Naive thymus-derived CD4-positive, alpha-beta T cell (primary cell): ENCODE data around the gene FNIP1. TPM values are rescaled to one million over a fixed set of nuclear protein-coding genes. Genes with fewer than 3 reads are reported as not detected.
A peak's percentile ranks its signal among the peaks of the same experiment; 100 is the strongest.

Source experiments
- ATAC-seq: fragments of 150-1000 bp; cut with Tn5 transposase; 2 replicates; pipeline ENCODE4 v1.10.0; 2021; ENCODE audit warnings: mild to moderate bottlenecking, moderate library complexity
- CTCF ChIA-PET: fragments of 350-600 bp; sonication (Branson Sonifier 250); formaldehyde crosslinking; loops from one replicate; lab custom pipeline; 2021; ENCODE audit warnings: antibody characterized with exemption; lab: Charles Lee
- POLR2A ChIA-PET: fragments of 350-600 bp; sonication (Branson Sonifier 250); formaldehyde crosslinking; loops from one replicate; lab custom pipeline; 2021; ENCODE audit warnings: antibody characterized with exemption, inconsistent platforms; lab: Charles Lee
- DNase-seq, 9 donors: peaks; one replicate each; pipeline versions ENCODE4 v3.0.0 to v3.0.0-alpha.2; 2020 to 2022; ENCODE audit warnings: mixed read lengths in 1 of 9
- H3K27ac ChIP-seq: one replicate; pipeline ENCODE4 v1.7.0; 2013; ENCODE audit warnings: mild to moderate bottlenecking, low read depth, low read length, moderate library complexity
- H3K27me3 ChIP-seq, 2 donors: one replicate each; pipeline ENCODE4 v1.7.0; 2013; ENCODE audit warnings: low read length in 2 of 2, mild to moderate bottlenecking in 2 of 2, moderate library complexity in 2 of 2; ENCODE audit not compliant: control insufficient read depth in 2 of 2, insufficient read depth in 2 of 2
- H3K36me3 ChIP-seq, 3 experiments: 1 replicate in 2 of 3; 2 replicates in 1 of 3; pipeline ENCODE4 v1.7.0; 2013; ENCODE audit warnings: low read length in 3 of 3, mild to moderate bottlenecking in 3 of 3, moderate library complexity in 1 of 3; ENCODE audit not compliant: insufficient read depth in 3 of 3, control insufficient read depth in 2 of 3
- H3K4me1 ChIP-seq, 2 donors: one replicate each; pipeline ENCODE4 v1.7.0; 2013; ENCODE audit warnings: low read length in 2 of 2, mild to moderate bottlenecking in 2 of 2, moderate library complexity in 1 of 2; ENCODE audit not compliant: control insufficient read depth in 2 of 2, insufficient read depth in 2 of 2
- H3K4me3 ChIP-seq: 2 replicates; pipeline ENCODE4 v1.7.0; 2013; ENCODE audit warnings: mild to moderate bottlenecking, low read length
- H3K9me3 ChIP-seq, 3 experiments: 1 replicate in 2 of 3; 2 replicates in 1 of 3; pipeline ENCODE4 v1.7.0; 2013; ENCODE audit warnings: low read length in 3 of 3; ENCODE audit not compliant: control insufficient read depth in 2 of 3
- H3K27ac Mint-ChIP-seq, 9 donors: one replicate each; pipeline ENCODE4 v1.8.0; 2020 to 2022; ENCODE audit warnings: mixed read lengths in 9 of 9, mild to moderate bottlenecking in 8 of 9, moderate library complexity in 5 of 9, inconsistent platforms in 2 of 9
- H3K27me3 Mint-ChIP-seq, 5 donors: one replicate each; pipeline ENCODE4 v1.8.0; 2021 to 2022; ENCODE audit warnings: mixed read lengths in 5 of 5, mild to moderate bottlenecking in 1 of 5
- H3K36me3 Mint-ChIP-seq, 5 donors: one replicate each; pipeline ENCODE4 v1.8.0; 2020 to 2022; ENCODE audit warnings: mixed read lengths in 5 of 5, mild to moderate bottlenecking in 3 of 5, inconsistent platforms in 1 of 5
- H3K4me1 Mint-ChIP-seq, 7 donors: one replicate each; pipeline ENCODE4 v1.8.0; 2020 to 2022; ENCODE audit warnings: mixed read lengths in 7 of 7, mild to moderate bottlenecking in 3 of 7, inconsistent platforms in 1 of 7
- H3K4me3 Mint-ChIP-seq, 10 donors: one replicate each; pipeline ENCODE4 v1.8.0; 2020 to 2022; ENCODE audit warnings: mild to moderate bottlenecking in 10 of 10, mixed read lengths in 10 of 10, moderate library complexity in 6 of 10, inconsistent platforms in 2 of 10
- H3K9me3 Mint-ChIP-seq, 11 donors: one replicate each; pipeline ENCODE4 v1.8.0; 2020 to 2022; ENCODE audit warnings: mixed read lengths in 11 of 11, mild to moderate bottlenecking in 4 of 11, inconsistent platforms in 1 of 11, moderate library complexity in 1 of 11
- intact Hi-C, 2 donors: fragments of 100-400 bp; cut with micrococcal nuclease; formaldehyde crosslinking; loops; one replicate each; pipeline ENCODE4 v1.15.1; 2023
- polyA plus RNA-seq, 2 donors: library from polyadenylated mRNA; unstranded; fragments of 300-500 nt; fragmentation: Illumina TruSeq; gene quantifications; one replicate each; pipeline ENCODE4 v1.2.3, GENCODE V29; 2021
- total RNA-seq, 6 experiments: library from RNA in 5 of 6; stranded (reverse) in 5 of 6; gene quantifications; 1 replicate in 5 of 6; 2 replicates in 1 of 6; pipeline ENCODE4 v1.2.3 and lab custom pipeline; 2021 to 2026

Gene FNIP1
- total and polyA plus RNA-seq, 7 experiments from 2014 or later = 8.8 to 48.5 (median 30.6) TPM

DNA sequence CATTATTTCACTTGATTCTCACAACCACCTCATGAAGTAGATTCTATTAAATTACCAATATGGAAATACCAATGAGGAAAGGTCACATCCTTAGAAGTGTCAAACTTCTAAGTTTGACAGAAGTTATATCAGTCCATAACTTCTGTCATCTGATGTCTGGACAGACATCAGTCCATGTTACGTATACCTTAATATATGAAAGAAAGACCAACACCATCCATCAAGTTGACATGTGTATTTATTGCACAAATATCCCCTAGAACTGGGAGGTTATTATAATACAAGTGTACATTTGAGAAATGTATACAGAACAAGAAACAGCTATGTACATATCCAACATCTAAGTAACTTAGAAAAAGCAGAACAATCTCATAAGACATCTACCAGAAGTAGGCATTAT, 155.3 kb downstream of the FNIP1 start:
- Histone ChIP-seq H3K4me1 (peaks cover 4 to 19% of the 10 kb centered on the region in 2 donors), H3K27me3 (no peaks in the 10 kb centered on the region), H3K36me3 (peaks cover 0 to 5% (median 0%) of the 10 kb centered on the region in 3 experiments), H3K27ac (peak overlapping the region; percentile 64), H3K9me3 (no peaks in the 10 kb centered on the region), H3K4me3 (no peak overlapping the region)
- DNase-seq (no peak), ATAC-seq (no peak)
- Mint-ChIP-seq H3K4me1 (peaks cover 12 to 48% (median 29%) of the 10 kb centered on the region in 7 donors), H3K27me3 (no peaks in the 10 kb centered on the region), H3K4me3 (no peak overlapping the region), H3K27ac (peak overlapping the region in 7 of 9 donors; percentile 77 to 97 (median 94)), H3K9me3 (no peaks in the 10 kb centered on the region), H3K36me3 (peaks cover 0 to 21% (median 17%) of the 10 kb centered on the region in 5 donors)
- POLR2A ChIA-PET = interaction anchor here (0.7 to 3.2 kb wide), 2 partner anchors 52 to 79 kb away, joined by 3 to 7 read pairs; no protein-coding TSS in a partner anchor
- CTCF ChIA-PET = interaction anchor here (0.6 kb wide), 1 partner anchor 15 kb away, joined by 4 read pairs; no protein-coding TSS in a partner anchor
- intact Hi-C loops = no loop called here

DNA sequence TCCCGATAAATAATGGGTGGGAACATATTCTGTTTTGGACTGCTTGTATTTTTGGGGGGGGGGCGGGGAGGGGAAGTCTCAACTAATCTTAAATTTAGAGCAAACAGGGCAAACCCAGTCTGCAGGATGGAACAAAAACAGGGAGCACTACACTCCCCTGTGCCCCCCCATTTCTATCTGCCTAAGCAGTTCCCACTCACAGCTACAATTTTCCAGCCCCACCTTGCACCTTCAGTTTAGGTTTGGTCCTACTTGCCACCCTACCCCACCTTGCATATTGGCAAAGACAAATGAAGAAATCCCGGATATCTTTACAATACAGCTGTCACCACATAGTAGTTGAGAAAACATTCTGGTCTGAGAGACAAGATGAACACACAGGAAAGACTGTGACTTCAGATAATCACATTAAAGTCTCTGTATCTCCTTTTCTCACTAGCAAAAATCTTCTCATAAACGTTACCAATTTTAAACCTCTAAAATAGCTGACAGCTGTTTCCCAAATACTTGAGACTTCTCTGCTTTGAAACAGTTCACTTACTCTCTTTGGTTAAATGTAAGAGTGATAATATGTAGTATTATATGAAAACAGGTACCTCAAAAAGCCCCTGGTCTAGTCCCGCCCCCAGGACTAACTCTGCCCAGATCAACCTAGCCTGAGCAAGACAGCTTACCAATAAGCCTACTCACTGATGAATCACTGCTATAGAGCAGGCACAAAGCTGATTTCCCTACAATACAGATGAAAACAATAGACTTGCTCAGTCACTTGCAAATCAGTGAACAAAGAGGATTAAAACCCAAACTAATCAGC, 156.6 kb downstream of the FNIP1 start:
- peak overlapping the region; percentile 18 to 81 (median 68) for H3K4me3 Mint-ChIP-seq

DNA sequence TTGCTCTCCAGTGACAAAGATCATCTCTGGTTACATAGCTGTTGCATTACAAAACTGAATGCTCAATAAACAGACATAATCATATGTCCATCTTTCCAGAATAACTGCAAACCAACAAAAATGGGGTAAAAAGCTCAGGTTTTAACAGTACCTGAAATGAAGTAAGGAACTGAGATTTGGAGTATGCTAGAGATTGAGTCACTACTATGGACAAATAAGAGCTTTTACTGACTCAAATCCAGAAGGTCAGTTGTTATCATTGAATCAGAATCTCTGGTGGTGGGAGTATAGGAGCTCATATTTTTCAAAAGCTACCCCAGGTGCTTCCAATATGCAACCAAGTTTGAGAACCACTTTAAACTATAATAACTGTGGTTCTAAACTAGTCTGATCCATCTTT, 157.7 kb downstream of the FNIP1 start:
- H3K27me3 ChIP-seq = no peaks in the 10 kb centered on the region
- Mint-ChIP-seq H3K27me3 (peaks cover 0 to 3% (median 0%) of the 10 kb centered on the region in 5 donors), H3K27ac (peak overlapping the region in 5 of 9 donors; percentile 11 to 97 (median 95)), H3K9me3 (peaks cover 0 to 7% (median 0%) of the 10 kb centered on the region in 11 donors), H3K4me1 (peaks cover 15 to 53% (median 35%) of the 10 kb centered on the region in 7 donors), H3K4me3 (peak overlapping the region in 2 of 10 donors; percentile 73), H3K36me3 (peaks cover 0 to 9% (median 5%) of the 10 kb centered on the region in 5 donors)
- intact Hi-C loops = loop anchor here (5.0 to 10.0 kb wide), 8 partner anchors 33 to 1413 kb away; partner anchors contain the start of genes AFF4 (in 1 of the 2), HSPA4 (in 1 of the 2), IRF1 (in 1 of the 2) and KIF3A (in 1 of the 2)
- peaks cover 12 to 26% of the 10 kb centered on the region in 2 donors for H3K4me1 ChIP-seq
- POLR2A ChIA-PET = interaction anchor here (1.2 to 2.8 kb wide), 3 partner anchors 17 to 158 kb away, joined by 3 to 14 read pairs (median 4); partner anchors contain the start of gene FNIP1
- H3K4me3 ChIP-seq = no peak overlapping the region
- CTCF ChIA-PET = no interaction called here
- no peak for ATAC-seq
- no peaks in the 10 kb centered on the region for H3K9me3 ChIP-seq
- H3K36me3 ChIP-seq = peaks cover 0 to 5% (median 0%) of the 10 kb centered on the region in 3 experiments
- no peak for DNase-seq
- H3K27ac ChIP-seq = no peak overlapping the region

More for the DNA sequence above, 156.6 kb downstream of the FNIP1 start:
- no peaks in the 10 kb centered on the region for H3K27me3 ChIP-seq
- H3K36me3 Mint-ChIP-seq = peaks cover 0 to 18% (median 14%) of the 10 kb centered on the region in 5 donors
- peak overlapping the region; percentile 39 to 97 (median 92) for H3K27ac Mint-ChIP-seq
- peaks cover 14 to 53% (median 34%) of the 10 kb centered on the region in 7 donors for H3K4me1 Mint-ChIP-seq
- H3K4me3 ChIP-seq = no peak overlapping the region
- intact Hi-C loops = no loop called here
- no peaks in the 10 kb centered on the region for H3K9me3 ChIP-seq
- H3K27ac ChIP-seq = peak overlapping the region; percentile 64
- peaks cover 0 to 5% (median 0%) of the 10 kb centered on the region in 3 experiments for H3K36me3 ChIP-seq
- peaks cover 11 to 26% of the 10 kb centered on the region in 2 donors for H3K4me1 ChIP-seq
- ChIA-PET POLR2A (interaction anchor here (1.6 to 3.2 kb wide), 3 partner anchors 44 to 157 kb away, joined by 4 to 14 read pairs (median 7); partner anchors contain the start of gene FNIP1), CTCF (no interaction called here)
- ATAC-seq = peak; percentile 86
- H3K27me3 Mint-ChIP-seq = peaks cover 0 to under 1% (median 0%) of the 10 kb centered on the region in 5 donors
- peak in 8 of 9 donors; percentile 23 to 79 (median 42) for DNase-seq
- H3K9me3 Mint-ChIP-seq = peaks cover 0 to 1% (median 0%) of the 10 kb centered on the region in 11 donors

DNA sequence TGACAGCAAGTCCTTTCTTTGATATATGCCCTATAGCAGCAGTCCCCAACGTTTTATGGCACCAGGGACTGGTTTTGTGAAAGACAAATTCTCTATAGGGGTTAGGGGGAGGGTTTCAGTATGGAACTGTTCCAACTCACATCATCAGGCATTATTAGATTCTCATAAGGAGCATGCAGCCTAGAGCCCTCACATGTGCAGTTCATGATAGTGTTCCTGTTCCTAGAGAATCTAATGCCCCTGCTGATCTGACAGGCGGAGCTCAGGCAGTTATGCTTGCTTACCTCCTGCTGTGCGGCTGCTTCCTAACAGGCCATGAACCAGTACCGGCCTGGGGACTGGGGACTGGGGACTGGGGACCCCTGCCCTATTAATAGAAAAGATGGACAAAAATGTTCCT, 159.1 kb downstream of the FNIP1 start:
- ATAC-seq = no peak
- H3K27me3 Mint-ChIP-seq = peaks cover 0 to 3% (median 0%) of the 10 kb centered on the region in 5 donors
- H3K27ac Mint-ChIP-seq = peak overlapping the region in 4 of 9 donors; percentile 23 to 66 (median 48)
- CTCF ChIA-PET = interaction anchor here (0.9 kb wide), 1 partner anchor 49 kb away, joined by 3 read pairs; no protein-coding TSS in a partner anchor
- peaks cover 0 to 7% (median 0%) of the 10 kb centered on the region in 11 donors for H3K9me3 Mint-ChIP-seq
- POLR2A ChIA-PET = no interaction called here
- no peaks in the 10 kb centered on the region for H3K9me3 ChIP-seq
- no peak overlapping the region for H3K4me3 Mint-ChIP-seq
- intact Hi-C loops = loop anchor here (5.0 to 10.0 kb wide), 8 partner anchors 35 to 1415 kb away; partner anchors contain the start of genes AFF4 (in 1 of the 2), HSPA4 (in 1 of the 2), IRF1 (in 1 of the 2) and KIF3A (in 1 of the 2)
- H3K36me3 ChIP-seq = peaks cover 0 to 5% (median 0%) of the 10 kb centered on the region in 3 experiments
- DNase-seq = no peak
- H3K27ac ChIP-seq = no peak overlapping the region
- H3K4me3 ChIP-seq = no peak overlapping the region
- peaks cover 0 to 6% (median 0%) of the 10 kb centered on the region in 5 donors for H3K36me3 Mint-ChIP-seq
- H3K4me1 Mint-ChIP-seq = peaks cover 20 to 54% (median 43%) of the 10 kb centered on the region in 7 donors
- H3K27me3 ChIP-seq = no peaks in the 10 kb centered on the region
- peaks cover 25 to 32% of the 10 kb centered on the region in 2 donors for H3K4me1 ChIP-seq

DNA sequence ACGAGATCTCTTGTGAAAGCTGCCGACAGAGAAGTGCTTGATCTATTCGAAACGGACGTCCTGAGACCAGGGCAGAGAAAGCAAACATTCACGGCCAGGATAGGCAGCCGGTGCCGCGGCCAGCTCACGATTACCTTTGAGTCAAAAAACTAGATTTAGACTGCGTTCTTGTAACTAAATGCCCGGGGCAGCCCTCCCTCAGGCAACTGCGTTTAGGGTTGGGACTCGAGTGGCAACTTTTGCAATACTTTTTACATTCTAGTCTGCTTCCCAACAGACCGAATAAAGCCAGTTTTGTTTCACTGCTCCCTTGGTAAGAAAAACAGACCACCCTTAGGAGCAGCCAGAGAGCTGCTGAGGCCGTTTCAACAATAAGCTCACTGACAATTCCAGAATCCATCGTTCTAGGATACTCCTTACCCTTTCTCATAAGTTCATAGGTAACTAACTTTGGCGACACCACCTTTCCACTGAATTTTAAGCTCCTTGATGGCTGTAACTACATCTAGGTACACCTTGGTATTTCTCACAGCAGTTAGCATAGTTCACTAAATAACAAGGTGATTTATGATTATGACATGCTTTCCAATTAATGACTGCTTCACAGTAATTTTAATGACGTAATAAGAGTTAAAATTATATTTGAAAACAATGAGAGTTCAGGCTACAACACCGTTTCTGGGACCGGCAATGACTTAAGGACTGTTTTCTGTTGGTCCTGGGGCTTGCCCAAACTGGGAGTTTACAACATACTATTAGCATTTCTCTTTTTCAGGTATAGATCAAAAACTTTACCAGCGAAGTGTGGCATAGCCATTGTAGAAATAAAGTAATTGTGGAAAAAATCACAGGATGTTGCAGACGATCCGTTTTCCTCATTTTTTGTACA, 160.9 kb downstream of the FNIP1 start:
- Histone ChIP-seq H3K36me3 (peaks cover 0 to 5% (median 0%) of the 10 kb centered on the region in 3 experiments), H3K9me3 (no peaks in the 10 kb centered on the region), H3K27ac (peak overlapping the region; percentile 98), H3K4me1 (peaks cover 36 to 50% of the 10 kb centered on the region in 2 donors), H3K4me3 (peak overlapping the region; percentile 95), H3K27me3 (no peaks in the 10 kb centered on the region)
- H3K4me1 Mint-ChIP-seq = peaks cover 20 to 51% (median 39%) of the 10 kb centered on the region in 7 donors
- POLR2A ChIA-PET = interaction anchor here (0.6 to 1.5 kb wide), 19 partner anchors 8 to 373 kb away, joined by 3 to 18 read pairs (median 3); partner anchors contain the start of gene FNIP1
- peaks cover 0 to 3% (median 0%) of the 10 kb centered on the region in 5 donors for H3K36me3 Mint-ChIP-seq
- peak in 5 of 9 donors; percentile 8 to 54 (median 34) for DNase-seq
- H3K4me3 Mint-ChIP-seq = peak overlapping the region in 5 of 10 donors; percentile 95 to 99 (median 97)
- peaks cover 0 to 7% (median 0%) of the 10 kb centered on the region in 11 donors for H3K9me3 Mint-ChIP-seq
- peaks cover 0 to 3% (median 0%) of the 10 kb centered on the region in 5 donors for H3K27me3 Mint-ChIP-seq
- CTCF ChIA-PET = interaction anchor here (0.5 to 1.4 kb wide), 5 partner anchors 14 to 785 kb away, joined by 3 to 7 read pairs (median 5); no protein-coding TSS in a partner anchor
- ATAC-seq = peak; percentile 1
- intact Hi-C loops = loop anchor here (1.0 to 10.0 kb wide), 27 partner anchors 27 to 1416 kb away; partner anchors contain the start of genes FNIP1 (in 2 of the 2), LYRM7 (in 2 of the 2), AFF4 (in 1 of the 2) and GDF9 (in 1 of the 2)
- H3K27ac Mint-ChIP-seq = peak overlapping the region; percentile 88 to 100 (median 99)
